Neural cell (in vitro differentiated cells): ENCODE results near the gene C5orf52. TPM values are rescaled to one million over a fixed set of nuclear protein-coding genes. Genes with fewer than 3 reads are reported as not detected.
"Not testable (repeated sequence)": the region's sequence is repeated elsewhere in the genome, so short reads cannot be mapped to it uniquely, and the experiment has no call there.

ENCODE experiments used
- H2AFZ ChIP-seq: fragments of 200-600, 300-800 bp; sonication (generic), shearing (Covaris generic); 2 replicates; pipeline ENCODE4 v1.6.0; 2014; ENCODE audit warnings: low read depth, mild to moderate bottlenecking, antibody characterized with exemption, low read length, moderate library complexity
- H3F3A ChIP-seq: fragments of 200-600 bp; shearing (Covaris generic); 2 replicates; pipeline ENCODE4 v1.6.1; 2016; ENCODE audit warnings: mild to moderate bottlenecking, moderate library complexity, mixed read lengths, antibody characterized with exemption, low read length; ENCODE audit not compliant: insufficient read depth, poor library complexity, severe bottlenecking
- H3K27ac ChIP-seq: fragments of 200-600, 300-800 bp; sonication (generic), shearing (Covaris generic); 2 replicates; pipeline ENCODE4 v1.5.1; 2014; ENCODE audit warnings: mild to moderate bottlenecking, low read length, moderate library complexity
- H3K27me3 ChIP-seq: fragments of 300-800, 200-600 bp; sonication (generic), shearing (Covaris generic); 2 replicates; pipeline ENCODE4 v1.6.0; 2014; ENCODE audit warnings: mild to moderate bottlenecking, low read depth, low read length, moderate library complexity; ENCODE audit not compliant: insufficient read depth
- H3K36me3 ChIP-seq: fragments of 300-800, 200-600 bp; sonication (generic), shearing (Covaris generic); 2 replicates; pipeline ENCODE4 v1.5.1; 2014; ENCODE audit warnings: mild to moderate bottlenecking, antibody characterized with exemption, low read length, moderate library complexity; ENCODE audit not compliant: insufficient read depth
- H3K4me2 ChIP-seq: fragments of 300-800, 200-600 bp; sonication (generic), shearing (Covaris generic); 2 replicates; pipeline ENCODE4 v1.6.0; 2014; ENCODE audit warnings: mild to moderate bottlenecking, low read length
- H3K4me3 ChIP-seq: fragments of 300-800, 200-600 bp; sonication (generic), shearing (Covaris generic); 2 replicates; pipeline ENCODE4 v1.5.1; 2014; ENCODE audit warnings: mild to moderate bottlenecking, low read length, moderate library complexity
- H3K79me2 ChIP-seq: fragments of 200-600 bp; shearing (Covaris generic); replicated peaks from 2 replicates; pipeline ENCODE4 v1.6.0; 2014; ENCODE audit warnings: mild to moderate bottlenecking, low read length, moderate library complexity; ENCODE audit not compliant: insufficient read depth
- H3K9ac ChIP-seq: fragments of 300-800, 200-600 bp; sonication (generic), shearing (Covaris generic); 2 replicates; pipeline ENCODE4 v1.6.1; 2016; ENCODE audit warnings: mild to moderate bottlenecking, low read length, mixed read lengths
- H3K9me2 ChIP-seq: fragments of 200-600 bp; shearing (Covaris generic); 2 replicates; pipeline ENCODE4 v1.6.1; 2016; ENCODE audit warnings: mild to moderate bottlenecking, low read length, mixed read lengths; ENCODE audit not compliant: insufficient read depth
- H3K9me3 ChIP-seq: fragments of 200-600, 300-800 bp; sonication (generic), shearing (Covaris generic); 2 replicates; pipeline ENCODE4 v1.6.1; 2016; ENCODE audit warnings: mild to moderate bottlenecking, mixed run types, low read length, moderate library complexity, mixed read lengths
- H4K20me1 ChIP-seq: fragments of 200-600 bp; shearing (Covaris generic); 2 replicates; pipeline ENCODE4 v1.6.1; 2016; ENCODE audit warnings: mild to moderate bottlenecking, mixed run types; ENCODE audit not compliant: insufficient read depth
- EP300 ChIP-seq: fragments of 450-650 bp; conservative IDR thresholded peaks from 2 replicates; pipeline ENCODE4 v1.6.1; 2014; ENCODE audit warnings: antibody characterized with exemption, mild to moderate bottlenecking, moderate library complexity; ENCODE audit not compliant: poor library complexity, severe bottlenecking
- EZH2 ChIP-seq: fragments of 200-600, 300-800 bp; shearing (Covaris generic), sonication (generic); IDR thresholded peaks from 2 replicates; pipeline ENCODE4 v1.6.1; 2014; ENCODE audit warnings: antibody characterized with exemption, low read length, borderline replicate concordance, mild to moderate bottlenecking; ENCODE audit not compliant: insufficient read depth, poor library complexity, severe bottlenecking
- MXI1 ChIP-seq: fragments of 450-650 bp; conservative IDR thresholded peaks from 2 replicates; pipeline ENCODE4 v1.6.1; 2014; ENCODE audit warnings: antibody characterized with exemption, mild to moderate bottlenecking; ENCODE audit not compliant: poor library complexity, severe bottlenecking
- POLR2AphosphoS5 ChIP-seq: IDR thresholded peaks from 2 replicates; pipeline ENCODE4 v1.6.1; 2012
- RAD21 ChIP-seq: fragments of 450-650 bp; conservative IDR thresholded peaks from 2 replicates; pipeline ENCODE4 v1.6.1; 2014; ENCODE audit warnings: antibody characterized with exemption, mild to moderate bottlenecking, moderate library complexity
- SMC3 ChIP-seq: fragments of 450-650 bp; conservative IDR thresholded peaks from 2 replicates; pipeline ENCODE4 v1.6.1; 2014; ENCODE audit warnings: antibody characterized with exemption, mild to moderate bottlenecking, moderate library complexity; ENCODE audit not compliant: poor library complexity
- TAF1 ChIP-seq: IDR thresholded peaks from 2 replicates; pipeline ENCODE4 v1.6.1; 2012; ENCODE audit warnings: low read depth
- polyA plus RNA-seq: library from polyadenylated mRNA; depleted of rRNA; stranded (reverse); fragments of >200 nt; gene quantifications from 2 replicates; pipeline ENCODE4 v1.2.3, GENCODE V29; 2014
- TF ChIP-seq, protein P1 (sequence below): fragments of 450-650 bp; IDR thresholded peaks from 2 replicates; pipeline ENCODE4 v1.5.1; 2014; ENCODE audit warnings: antibody characterized with exemption, mild to moderate bottlenecking, moderate library complexity; ENCODE audit not compliant: poor library complexity, severe bottlenecking
- TF ChIP-seq, protein P2 (sequence below): IDR thresholded peaks from 2 replicates; pipeline ENCODE4 v1.6.1; 2012; ENCODE audit warnings: borderline replicate concordance

The C5orf52 gene
- polyA plus RNA-seq, 1 donor from 2014 or later = not detected

DNA sequence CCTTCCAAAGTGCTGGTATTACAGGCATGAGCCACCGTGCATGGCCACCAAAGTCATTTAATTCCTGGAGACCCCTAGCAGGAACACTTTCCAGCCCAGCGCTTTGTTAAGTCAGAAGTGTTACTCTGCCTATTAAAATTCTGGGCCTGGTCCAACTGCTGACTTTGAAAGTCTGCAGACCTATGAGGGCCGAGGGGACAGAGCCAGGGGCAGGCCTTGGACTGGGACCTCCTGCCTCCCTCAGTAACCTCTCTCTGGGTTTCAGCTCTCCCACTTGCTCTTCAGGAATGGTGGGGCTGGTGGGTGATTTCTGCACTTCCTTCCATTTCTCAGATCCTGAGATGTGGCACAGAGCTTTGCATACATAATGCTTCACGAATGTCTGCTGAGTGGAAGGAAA lies 9.7 kb downstream of the C5orf52 start:
- TF ChIP-seq EZH2 (no peak), MXI1 (no peak), SMC3 (no peak), POLR2AphosphoS5 (no peak), TAF1 (no peak), EP300 (no peak), RAD21 (no peak)
- TF ChIP-seq, protein P1, sequence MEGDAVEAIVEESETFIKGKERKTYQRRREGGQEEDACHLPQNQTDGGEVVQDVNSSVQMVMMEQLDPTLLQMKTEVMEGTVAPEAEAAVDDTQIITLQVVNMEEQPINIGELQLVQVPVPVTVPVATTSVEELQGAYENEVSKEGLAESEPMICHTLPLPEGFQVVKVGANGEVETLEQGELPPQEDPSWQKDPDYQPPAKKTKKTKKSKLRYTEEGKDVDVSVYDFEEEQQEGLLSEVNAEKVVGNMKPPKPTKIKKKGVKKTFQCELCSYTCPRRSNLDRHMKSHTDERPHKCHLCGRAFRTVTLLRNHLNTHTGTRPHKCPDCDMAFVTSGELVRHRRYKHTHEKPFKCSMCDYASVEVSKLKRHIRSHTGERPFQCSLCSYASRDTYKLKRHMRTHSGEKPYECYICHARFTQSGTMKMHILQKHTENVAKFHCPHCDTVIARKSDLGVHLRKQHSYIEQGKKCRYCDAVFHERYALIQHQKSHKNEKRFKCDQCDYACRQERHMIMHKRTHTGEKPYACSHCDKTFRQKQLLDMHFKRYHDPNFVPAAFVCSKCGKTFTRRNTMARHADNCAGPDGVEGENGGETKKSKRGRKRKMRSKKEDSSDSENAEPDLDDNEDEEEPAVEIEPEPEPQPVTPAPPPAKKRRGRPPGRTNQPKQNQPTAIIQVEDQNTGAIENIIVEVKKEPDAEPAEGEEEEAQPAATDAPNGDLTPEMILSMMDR = no peak
- TF ChIP-seq, protein P2, sequence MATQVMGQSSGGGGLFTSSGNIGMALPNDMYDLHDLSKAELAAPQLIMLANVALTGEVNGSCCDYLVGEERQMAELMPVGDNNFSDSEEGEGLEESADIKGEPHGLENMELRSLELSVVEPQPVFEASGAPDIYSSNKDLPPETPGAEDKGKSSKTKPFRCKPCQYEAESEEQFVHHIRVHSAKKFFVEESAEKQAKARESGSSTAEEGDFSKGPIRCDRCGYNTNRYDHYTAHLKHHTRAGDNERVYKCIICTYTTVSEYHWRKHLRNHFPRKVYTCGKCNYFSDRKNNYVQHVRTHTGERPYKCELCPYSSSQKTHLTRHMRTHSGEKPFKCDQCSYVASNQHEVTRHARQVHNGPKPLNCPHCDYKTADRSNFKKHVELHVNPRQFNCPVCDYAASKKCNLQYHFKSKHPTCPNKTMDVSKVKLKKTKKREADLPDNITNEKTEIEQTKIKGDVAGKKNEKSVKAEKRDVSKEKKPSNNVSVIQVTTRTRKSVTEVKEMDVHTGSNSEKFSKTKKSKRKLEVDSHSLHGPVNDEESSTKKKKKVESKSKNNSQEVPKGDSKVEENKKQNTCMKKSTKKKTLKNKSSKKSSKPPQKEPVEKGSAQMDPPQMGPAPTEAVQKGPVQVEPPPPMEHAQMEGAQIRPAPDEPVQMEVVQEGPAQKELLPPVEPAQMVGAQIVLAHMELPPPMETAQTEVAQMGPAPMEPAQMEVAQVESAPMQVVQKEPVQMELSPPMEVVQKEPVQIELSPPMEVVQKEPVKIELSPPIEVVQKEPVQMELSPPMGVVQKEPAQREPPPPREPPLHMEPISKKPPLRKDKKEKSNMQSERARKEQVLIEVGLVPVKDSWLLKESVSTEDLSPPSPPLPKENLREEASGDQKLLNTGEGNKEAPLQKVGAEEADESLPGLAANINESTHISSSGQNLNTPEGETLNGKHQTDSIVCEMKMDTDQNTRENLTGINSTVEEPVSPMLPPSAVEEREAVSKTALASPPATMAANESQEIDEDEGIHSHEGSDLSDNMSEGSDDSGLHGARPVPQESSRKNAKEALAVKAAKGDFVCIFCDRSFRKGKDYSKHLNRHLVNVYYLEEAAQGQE = no peak
- H2AFZ ChIP-seq = no peak overlapping the region
- H3K79me2 ChIP-seq = no peaks in the 10 kb centered on the region
- no peaks in the 10 kb centered on the region for H4K20me1 ChIP-seq
- no peak overlapping the region for H3K9ac ChIP-seq
- H3K9me2 ChIP-seq = no peaks in the 10 kb centered on the region
- H3K4me3 ChIP-seq = no peak overlapping the region
- no peak overlapping the region for H3K4me2 ChIP-seq
- H3K36me3 ChIP-seq = no peaks in the 10 kb centered on the region
- H3K27ac ChIP-seq = no peak overlapping the region
- no peaks in the 10 kb centered on the region for H3K9me3 ChIP-seq
- H3F3A ChIP-seq = no peaks in the 10 kb centered on the region
- no peaks in the 10 kb centered on the region for H3K27me3 ChIP-seq

DNA sequence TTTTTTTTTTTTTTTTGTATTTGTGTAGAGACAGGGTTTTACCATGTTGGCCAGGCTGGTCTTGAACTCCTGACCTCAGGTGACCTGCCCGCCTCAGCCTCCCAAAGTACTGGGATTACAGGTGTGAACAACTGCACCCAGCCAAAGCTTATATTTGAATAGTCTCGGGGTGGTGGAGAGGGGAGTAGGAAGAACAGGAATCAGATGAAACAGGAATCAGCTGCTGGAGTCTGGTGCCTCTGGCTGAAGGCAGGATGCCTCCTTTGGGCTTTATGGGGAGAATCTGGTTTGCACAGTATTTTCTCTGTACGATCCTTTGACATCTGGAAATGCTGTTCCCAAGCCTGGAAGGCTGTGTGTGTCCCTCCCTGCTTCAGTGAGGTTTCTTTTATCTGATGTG lies 10.9 kb downstream of the C5orf52 start:
- H2AFZ ChIP-seq = no peak overlapping the region
- H3K27ac ChIP-seq = no peak overlapping the region
- H3K9me2 ChIP-seq = no peaks in the 10 kb centered on the region
- H3F3A ChIP-seq = no peaks in the 10 kb centered on the region
- H3K4me3 ChIP-seq = no peak overlapping the region
- no peak overlapping the region for H3K4me2 ChIP-seq
- H3K9ac ChIP-seq = no peak overlapping the region
- no peaks in the 10 kb centered on the region for H3K36me3 ChIP-seq
- TF ChIP-seq, protein P1 = no peak
- TF ChIP-seq SMC3 (no peak), RAD21 (no peak), EZH2 (no peak), TAF1 (no peak), POLR2AphosphoS5 (no peak), MXI1 (no peak), EP300 (no peak)
- TF ChIP-seq, protein P2 = no peak
- no peaks in the 10 kb centered on the region for H3K79me2 ChIP-seq
- H3K27me3 ChIP-seq = no peaks in the 10 kb centered on the region
- no peaks in the 10 kb centered on the region for H4K20me1 ChIP-seq
- H3K9me3 ChIP-seq = no peaks in the 10 kb centered on the region

DNA sequence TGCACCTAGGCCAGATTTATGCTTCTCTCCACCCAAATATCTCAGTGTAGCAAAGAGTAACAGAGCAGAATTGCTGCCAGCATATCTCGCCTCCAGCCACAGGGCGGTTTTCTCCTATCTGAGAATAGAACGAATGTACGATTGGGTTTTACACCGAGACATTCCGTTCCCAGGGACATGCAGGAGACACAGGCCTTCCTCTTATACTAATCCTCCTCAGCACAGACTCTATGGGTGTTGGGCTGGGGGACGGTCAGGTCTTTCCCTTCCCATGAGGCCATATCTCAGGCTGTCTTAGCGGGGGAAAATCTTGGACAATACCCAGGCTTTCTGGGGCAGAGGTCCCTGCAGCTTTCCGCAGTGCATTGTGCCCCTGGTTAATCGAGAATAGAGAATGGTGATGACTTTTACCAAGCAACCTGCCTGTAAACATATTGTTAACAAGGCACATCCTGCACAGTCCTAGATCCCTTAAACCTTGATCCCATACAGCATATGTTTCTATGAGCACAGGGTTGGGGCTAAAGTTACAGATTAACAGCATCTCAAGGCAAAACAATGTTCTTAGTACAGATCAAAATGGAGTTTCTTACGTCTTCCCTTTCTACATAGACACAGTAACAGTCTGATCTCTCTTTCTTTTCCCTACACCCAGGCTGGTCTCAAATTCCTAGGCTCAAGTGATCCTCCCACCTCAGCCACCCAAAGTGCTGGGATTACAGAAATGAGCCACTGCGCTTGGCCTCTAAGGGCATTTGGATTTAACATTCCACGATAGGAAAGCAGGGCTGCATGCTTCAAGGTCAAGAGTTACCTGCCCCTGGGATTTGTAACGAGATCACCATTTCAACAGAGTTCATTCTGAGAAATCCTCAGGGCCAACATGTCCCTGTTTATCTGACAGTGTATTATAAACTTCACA lies 15.2 kb downstream of the C5orf52 start:
- H3K9me3 ChIP-seq, H3K9me2 ChIP-seq, H3K79me2 ChIP-seq: not testable (repeated sequence)

More for the DNA sequence above, 15.2 kb downstream of the C5orf52 start:
- H3K36me3 ChIP-seq, H3K4me2 ChIP-seq, H2AFZ ChIP-seq, H3K4me3 ChIP-seq, H3K27me3 ChIP-seq, H3F3A ChIP-seq, H3K9ac ChIP-seq, H4K20me1 ChIP-seq, H3K27ac ChIP-seq: not testable (repeated sequence)
